ENCODE data around the gene SNX32.
"Not testable (repeated sequence)": the region's sequence is repeated elsewhere in the genome, so short reads cannot be mapped to it uniquely, and the experiment has no call there.

The SNX32 gene

GRCh38 chr11:65829459-65829858 lies 4.3 kb upstream of the SNX32 start:
- DNase-seq (ENCODE audit: low spot score), result no peak

GRCh38 chr11:65832231-65832630 lies 1.5 kb upstream of the SNX32 start:
- DNase-seq (ENCODE audit: low spot score), result not testable (repeated sequence)

GRCh38 chr11:65834202-65834601 lies 439 bp downstream of the SNX32 start:
- DNase-seq (ENCODE audit: low spot score), result no peak

- DNase-seq (ENCODE audit: low spot score), result no peak
Measured at GRCh38 chr11:65842144-65842543, 8.4 kb downstream of the SNX32 start.

- DNase-seq (ENCODE audit: low spot score), result no peak
Measured at GRCh38 chr11:65843811-65844210, 10.0 kb downstream of the SNX32 start.

GRCh38 chr11:65844231-65844872 lies 10.6 kb downstream of the SNX32 start:
- DNase-seq (ENCODE audit: low spot score), result no peak

GRCh38 chr11:65847746-65848145 lies 14.0 kb downstream of the SNX32 start:
- no peak for DNase-seq (ENCODE audit: low spot score)

GRCh38 chr11:65848693-65849092 lies 14.9 kb downstream of the SNX32 start:
- DNase-seq (ENCODE audit: low spot score), result not testable (repeated sequence)

- DNase-seq (ENCODE audit: low spot score), result no peak
Measured at GRCh38 chr11:65849366-65849765, 15.6 kb downstream of the SNX32 start.

GRCh38 chr11:65849771-65850216 lies 16.0 kb downstream of the SNX32 start:
- no peak for DNase-seq (ENCODE audit: low spot score)

- no peak for DNase-seq (ENCODE audit: low spot score)
Measured at GRCh38 chr11:65850217-65851082, 16.7 kb downstream of the SNX32 start.

- no peak for DNase-seq (ENCODE audit: low spot score)
Measured at GRCh38 chr11:65851083-65851579, 17.4 kb downstream of the SNX32 start.

GRCh38 chr11:65851811-65852507 lies 18.2 kb downstream of the SNX32 start:
- DNase-seq (ENCODE audit: low spot score), result no peak

GRCh38 chr11:65852508-65853245 lies 18.9 kb downstream of the SNX32 start:
- no peak for DNase-seq (ENCODE audit: low spot score)

GRCh38 chr11:65853246-65853979 lies 19.6 kb downstream of the SNX32 start:
- DNase-seq (ENCODE audit: low spot score), result no peak

- DNase-seq (ENCODE audit: low spot score), result no peak
Measured at GRCh38 chr11:65854161-65854592, 20.4 kb downstream of the SNX32 start.

GRCh38 chr11:65854852-65855837 lies 21.4 kb downstream of the SNX32 start:
- DNase-seq (ENCODE audit: low spot score), result no peak

GRCh38 chr11:65855927-65856363 lies 22.2 kb downstream of the SNX32 start:
- DNase-seq (ENCODE audit: low spot score), result no peak

GRCh38 chr11:65856689-65857499 lies 23.1 kb downstream of the SNX32 start:
- no peak for DNase-seq (ENCODE audit: low spot score)

Measured in HuH-7.5 (cell line).